Renal pelvis (tissue), 4 donors: ENCODE measurements around the gene MVB12A. TPM values are rescaled to one million over a fixed set of nuclear protein-coding genes. Genes with fewer than 3 reads are reported as not detected.
A peak's percentile ranks its signal among the peaks of the same experiment; 100 is the strongest.

ENCODE experiments used
- DNase-seq: peaks from one replicate; pipeline ENCODE4 v3.0.0-alpha.2; 2013
- polyA plus RNA-seq, 3 donors: library from polyadenylated mRNA; unstranded; fragments of 120-200 nt; gene quantifications; one replicate each; pipeline ENCODE4 v1.2.1, GENCODE V29; 2013; ENCODE audit not compliant: insufficient read length in 3 of 3

MVB12A gene
- polyA plus RNA-seq, 3 donors: 68.3 to 87.5 (median 73.0) TPM

DNA sequence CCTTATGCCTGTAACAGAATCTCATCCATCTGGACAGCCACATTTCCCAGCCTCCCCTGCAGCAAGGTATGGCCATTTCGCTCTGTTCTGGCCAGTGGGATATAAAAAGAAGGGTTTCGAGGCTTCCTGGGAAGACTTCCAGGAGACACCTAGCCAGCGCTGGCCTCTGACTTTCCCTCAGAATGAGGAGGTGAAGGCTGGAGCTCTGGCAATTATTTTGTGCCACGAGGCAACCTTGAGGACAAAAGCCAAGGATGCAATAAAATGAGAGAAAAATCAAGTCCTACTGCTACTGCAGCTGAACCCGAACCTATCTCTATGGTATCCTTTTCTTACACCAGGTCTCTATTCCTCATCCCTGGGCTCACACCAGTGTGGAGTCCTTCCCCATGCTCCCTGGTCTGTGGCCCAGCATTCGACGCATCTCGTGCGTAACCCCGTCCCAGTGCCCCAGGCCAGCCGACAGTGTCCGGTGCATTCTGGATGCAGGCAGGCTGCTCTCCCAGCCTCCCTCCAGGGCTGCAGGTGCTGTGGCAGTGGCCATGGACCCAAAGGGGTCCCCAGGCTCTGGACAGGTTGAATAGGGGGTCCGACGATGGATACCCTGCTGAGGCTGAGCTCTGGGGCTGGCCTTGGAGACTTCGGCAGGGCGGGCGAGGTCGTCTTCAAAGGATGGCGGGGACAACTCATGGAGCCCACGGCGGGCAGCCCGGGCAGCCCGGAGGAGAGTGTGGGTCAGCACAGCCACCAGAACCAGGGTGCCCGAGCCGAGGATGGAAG, 16.4 kb downstream of the MVB12A start:
- DNase-seq: no peak

DNA sequence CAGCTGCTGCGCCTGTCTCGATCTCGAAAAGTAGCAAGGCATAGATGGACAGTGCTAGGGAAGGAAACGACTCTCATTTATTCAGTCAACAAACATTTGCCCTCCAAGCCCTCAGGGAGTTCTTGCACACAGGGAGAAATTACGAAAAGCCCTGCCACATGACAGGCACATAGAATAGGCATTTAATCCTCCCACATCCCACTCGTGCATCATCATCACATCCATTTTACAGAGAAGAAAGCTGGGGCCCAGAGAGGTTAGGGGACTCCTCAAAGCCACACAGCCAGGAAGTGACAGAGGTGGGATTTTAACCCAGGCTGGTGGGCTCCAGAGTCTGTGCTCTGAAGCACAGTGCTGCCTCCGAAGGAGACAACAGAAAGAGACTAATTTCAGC, 17.0 kb downstream of the MVB12A start:
- no peak for DNase-seq

DNA sequence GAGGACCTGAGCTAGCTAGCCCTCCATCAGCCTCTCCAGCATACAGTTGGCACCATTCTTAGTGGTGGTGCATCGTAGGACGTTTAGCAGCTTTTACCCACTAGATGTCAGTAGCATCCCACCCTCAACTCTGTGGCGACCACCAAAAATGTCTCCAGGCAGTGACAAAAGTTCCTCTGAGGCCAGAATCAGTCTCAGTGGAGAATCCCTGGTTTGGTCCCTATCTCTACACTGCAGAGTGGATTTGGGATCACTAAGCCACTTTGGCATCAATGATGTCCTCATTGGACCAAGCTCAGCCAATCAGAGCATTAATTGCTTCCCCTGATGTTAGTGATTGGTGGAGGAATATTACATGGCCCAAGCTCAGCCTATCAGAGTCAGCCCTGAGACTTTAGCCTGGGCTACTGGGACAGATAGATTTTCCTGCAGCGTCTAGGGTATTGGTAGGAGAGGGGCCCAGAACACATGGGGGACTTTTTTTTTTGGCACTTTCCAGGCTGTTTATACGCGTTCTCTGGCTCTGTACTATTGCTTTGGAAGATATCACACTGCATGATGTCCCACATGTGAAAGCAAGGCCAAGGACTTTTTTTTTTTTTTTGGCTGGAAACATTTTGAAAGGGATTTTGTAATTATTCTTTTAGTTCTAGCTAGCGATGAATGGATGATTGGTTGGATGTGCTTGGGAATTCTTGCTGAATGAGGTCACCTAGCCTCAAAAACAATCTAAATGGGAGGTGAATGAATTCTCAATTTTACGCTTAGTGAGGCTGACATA, 21.6 kb downstream of the MVB12A start:
- no peak for DNase-seq

DNA sequence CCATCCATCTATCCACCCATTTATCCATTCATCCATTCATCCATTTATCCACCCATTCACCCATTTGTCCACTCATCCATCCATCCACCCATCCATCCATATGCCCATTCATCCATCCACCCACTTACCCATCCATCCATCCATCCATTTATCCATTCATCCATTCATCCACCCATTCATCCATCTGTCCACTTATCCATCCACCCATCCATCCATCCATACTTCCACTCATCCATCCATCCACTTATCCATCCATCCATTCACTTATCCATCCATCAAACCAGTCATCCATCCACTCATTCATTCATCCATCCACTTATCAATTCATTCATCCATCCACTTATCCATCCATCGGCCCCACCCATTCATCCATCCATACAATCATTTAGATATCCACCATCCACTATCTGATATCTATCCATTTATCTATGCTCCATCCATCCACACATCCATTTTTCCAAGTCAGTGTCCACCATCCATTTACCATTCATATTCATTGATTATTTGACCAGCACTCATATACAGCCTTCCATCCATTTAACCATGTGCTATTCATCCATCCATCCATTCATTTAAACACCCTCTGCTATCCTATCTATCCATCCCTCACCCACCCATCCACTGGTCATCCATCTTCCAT, 25.8 kb downstream of the MVB12A start:
- DNase-seq: no peak

DNA sequence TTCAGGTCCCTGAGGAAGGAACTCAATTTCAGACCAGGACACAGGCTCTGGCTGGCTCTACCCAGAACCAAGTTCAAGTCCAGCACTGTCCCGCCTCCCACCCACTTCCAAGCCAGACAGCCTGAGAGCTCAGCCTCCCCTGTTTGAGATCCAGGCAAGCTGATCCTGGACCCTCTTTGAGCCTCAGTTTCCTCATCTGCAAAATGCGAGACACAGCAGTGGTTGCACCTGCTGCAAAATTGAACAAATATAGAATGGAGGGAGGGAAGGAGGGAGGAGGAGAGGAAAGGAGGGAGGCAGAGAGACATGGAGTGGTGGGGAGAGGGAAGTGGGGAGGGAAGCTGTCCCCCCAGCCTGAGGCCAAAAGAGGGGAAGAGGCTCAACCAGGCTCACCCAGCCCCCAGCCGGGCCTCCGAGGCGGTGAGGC, 27.9 kb downstream of the MVB12A start:
- no peak for DNase-seq

DNA sequence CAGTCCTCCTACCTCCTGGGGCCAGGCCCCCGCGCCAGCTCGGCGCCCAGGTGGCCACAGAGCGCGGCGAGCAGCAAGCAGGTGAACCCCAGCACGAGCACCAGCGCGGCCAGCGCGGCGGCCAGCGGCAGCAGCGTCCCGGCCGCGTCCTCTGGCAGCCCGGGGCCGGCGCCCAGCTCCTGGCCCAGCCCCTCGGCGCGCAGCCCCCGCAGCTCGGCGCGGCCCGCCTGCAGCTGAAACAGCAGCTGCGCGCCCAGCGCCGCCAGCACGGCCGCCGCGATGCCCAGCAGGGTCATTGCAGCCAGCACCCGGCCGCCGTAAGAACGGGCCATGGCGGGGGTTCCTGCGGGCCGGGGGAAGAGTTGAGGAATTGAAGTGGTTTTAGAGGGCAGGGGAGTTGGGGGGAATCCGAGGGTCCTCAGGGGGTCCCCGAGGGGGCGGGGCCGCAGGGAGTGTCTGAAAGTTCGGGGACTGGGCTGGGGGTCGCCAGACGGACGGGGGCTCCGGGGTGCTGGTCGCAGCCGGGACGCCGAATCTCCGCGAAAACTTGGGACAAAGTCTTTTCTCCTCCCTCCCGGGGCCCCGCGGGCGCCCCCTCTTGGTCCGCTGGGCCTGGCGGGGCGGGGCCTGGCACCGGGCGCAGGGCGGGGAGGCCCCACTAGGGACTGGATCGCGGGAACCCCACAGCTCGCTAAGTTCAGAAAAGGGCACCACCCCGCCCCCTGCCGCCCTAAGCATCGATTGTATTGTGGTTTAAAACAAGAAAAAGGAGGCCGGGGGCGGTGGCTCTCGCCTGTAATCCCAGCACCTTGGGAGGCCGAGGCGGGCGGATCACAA, 28.5 kb downstream of the MVB12A start, which contains the start of gene TMEM221:
TSS of gene TMEM221 (minus strand) at position 538 of the 837 bp plus-strand sequence. CDS start at position 332, 206 bp downstream.
- DNase-seq: peak; percentile 55

DNA sequence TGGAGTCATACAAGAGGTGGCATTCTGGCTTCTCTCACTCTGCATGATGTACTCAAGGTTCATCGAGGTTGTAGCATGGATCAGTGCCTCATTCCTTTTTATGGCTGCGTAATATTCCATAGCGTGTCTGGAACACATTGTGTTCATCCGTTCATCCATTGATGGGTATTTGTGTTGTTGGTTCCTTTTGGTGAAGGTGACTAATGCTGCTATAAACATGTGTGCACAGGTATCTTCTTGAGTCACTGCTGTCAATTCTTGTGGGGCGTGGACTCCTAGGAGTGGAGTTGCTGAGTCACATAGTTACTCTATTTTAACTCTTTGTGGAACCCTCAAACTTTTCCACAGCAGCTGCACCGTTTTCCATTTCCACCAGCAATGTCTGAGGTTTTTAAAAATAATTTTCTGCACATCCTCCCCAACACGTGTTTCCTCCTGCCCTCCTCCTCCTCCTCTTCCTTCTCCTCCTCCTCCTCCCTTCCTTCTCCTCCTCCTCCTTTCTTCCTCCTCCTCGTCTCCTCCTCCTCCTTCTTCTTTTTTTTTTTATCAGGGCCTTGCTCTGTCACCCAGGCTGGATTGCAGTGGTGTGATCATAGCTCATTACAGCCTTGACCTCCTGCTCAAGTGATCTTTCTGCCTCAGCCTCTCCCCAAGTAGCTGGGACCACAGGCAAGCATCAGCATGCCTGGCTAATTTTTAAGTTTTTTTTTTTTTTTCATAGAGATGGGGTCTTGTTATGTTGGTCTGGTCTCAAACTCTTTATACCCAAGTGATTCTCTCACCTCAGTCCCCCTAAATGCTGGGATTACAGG, 30.6 kb downstream of the MVB12A start:
- DNase-seq: no peak

DNA sequence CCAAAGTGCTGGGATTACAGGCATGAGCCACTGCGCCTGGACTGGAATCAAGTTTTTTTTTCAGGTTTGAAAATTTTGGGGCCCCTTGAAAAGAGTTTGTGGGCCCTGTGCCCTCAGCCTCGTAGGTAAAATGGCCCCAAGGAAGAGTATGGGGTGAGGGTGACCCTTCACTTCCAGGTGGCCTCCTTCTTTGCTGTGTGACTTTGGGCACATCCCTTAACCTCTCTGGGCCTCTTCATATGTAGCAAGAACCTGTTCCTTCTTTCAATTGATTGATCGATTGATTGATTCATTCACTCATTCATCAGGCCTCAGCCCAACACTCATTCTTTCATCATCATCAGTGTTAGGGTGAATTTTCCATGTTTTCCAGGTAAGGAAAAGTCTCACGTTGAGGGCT, 32.0 kb downstream of the MVB12A start:
- DNase-seq: no peak

DNA sequence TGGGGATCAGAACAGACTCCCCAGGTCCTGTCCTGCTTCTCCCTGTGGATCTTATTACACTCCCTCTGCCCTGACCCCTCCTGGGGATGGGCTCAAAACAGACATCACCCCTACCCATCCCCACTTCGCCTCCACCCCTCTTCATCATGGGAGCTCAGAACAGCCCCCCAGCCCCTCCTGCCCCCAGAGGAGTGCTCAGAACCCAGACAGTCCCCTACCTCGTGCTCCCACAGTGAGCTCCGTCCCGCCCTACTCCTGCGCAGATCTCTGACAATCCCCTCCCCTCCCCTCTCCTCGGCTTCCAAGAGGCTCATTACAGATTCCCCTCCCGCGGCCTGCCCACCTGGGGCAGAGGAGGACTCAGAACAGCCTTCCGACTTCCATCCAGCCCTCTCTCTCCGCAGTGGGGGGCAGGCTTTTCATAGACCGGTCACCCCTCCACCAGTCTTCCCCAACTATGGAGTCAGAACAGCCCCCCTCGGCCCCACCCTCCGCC, 34.8 kb downstream of the MVB12A start:
- no peak for DNase-seq

DNA sequence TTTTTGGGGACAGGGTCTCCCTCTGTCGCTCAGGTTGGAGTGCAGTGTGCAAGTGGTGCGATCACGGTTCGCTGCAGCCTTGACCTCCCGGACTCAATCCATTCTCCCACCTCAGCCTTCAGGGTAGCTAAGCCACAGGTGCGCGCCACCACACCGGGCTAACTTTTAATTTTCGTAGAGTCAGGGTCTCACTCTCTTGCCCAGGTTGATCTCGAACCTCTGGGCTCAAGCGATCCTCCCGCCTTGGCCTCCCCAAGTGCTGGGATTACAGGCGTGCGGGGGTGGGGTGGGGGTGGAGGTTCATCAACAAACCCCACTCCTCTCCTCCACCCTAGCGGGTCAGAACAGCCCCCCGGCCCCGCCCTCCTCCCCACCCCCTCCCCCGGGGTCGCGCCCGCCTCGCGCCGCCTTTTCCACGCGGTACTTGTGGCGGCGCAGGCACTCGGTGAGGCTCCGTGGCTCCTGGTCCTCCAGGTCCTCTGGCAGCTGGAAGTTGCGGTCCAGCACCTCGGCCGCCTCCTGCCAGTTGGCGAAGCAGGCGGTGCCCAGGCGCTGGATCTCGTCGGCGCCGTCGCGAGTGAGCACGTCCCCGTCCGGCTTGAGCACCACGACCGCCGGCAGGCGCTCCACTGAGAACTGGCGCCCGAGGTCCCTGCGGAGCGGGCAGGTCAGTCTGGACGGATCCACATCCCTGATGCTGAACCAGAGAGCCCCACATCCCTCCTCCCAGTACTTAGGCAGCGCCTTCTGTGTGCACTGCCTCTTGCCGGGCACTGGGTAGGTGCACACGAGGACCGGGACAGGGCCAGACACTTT, 35.7 kb downstream of the MVB12A start:
- no peak for DNase-seq

DNA sequence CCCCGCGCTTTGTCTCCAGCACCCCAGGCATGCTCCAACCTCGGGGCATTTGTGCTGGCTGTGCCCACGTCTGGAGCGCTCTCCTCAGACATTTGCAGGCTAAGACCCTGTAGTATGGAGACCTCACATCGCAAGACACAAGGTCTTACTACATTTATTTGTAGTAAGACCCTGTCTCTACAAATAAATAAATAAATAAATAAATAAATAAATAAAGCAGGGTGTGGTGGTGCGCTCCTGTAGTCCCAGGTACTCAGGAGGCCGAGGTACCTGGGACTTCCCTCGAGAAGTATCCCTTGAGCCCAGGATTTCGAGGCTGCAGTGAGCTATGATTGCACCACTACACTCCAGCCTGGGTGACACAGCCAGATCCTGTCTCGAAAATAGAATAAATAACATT, 36.3 kb downstream of the MVB12A start:
- DNase-seq: no peak

DNA sequence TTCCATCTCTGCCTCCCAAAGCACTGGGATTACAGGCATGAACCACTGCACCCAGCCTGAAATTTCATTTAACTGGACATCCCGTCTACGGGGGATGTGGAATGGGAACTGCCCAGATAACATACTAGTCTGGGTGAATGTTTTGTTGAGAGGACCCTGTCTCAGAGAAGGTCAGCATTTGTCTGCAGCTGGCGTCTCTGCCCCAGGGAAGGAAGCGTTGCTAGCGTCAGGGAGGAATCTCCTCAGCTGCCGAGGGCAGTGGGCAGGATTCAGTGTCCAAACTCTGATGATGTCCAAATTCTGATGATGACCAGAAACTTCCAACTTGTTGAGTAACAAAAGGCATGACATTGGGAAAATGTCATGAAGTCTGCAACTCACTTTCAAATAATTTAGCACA, 37.8 kb downstream of the MVB12A start:
- no peak for DNase-seq

DNA sequence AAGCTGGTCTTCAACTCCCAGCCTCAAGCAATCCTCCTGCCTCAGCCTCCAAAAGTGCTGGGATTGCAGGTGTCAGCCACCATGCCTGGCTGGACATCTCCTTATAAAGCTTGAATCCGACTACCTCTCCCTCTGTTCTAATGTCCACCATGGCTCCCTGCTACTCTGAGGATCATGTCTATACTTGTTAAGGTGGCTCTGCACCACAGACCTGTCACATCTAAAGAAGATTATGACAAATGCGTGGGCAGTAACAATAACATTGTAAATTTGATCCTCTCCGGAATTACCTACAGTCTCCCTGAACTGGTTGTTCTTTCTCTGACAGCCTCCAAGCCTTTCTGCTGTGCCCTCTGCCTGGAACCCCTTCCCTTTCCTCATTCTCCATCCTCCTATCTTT, 39.1 kb downstream of the MVB12A start:
- DNase-seq: no peak

DNA sequence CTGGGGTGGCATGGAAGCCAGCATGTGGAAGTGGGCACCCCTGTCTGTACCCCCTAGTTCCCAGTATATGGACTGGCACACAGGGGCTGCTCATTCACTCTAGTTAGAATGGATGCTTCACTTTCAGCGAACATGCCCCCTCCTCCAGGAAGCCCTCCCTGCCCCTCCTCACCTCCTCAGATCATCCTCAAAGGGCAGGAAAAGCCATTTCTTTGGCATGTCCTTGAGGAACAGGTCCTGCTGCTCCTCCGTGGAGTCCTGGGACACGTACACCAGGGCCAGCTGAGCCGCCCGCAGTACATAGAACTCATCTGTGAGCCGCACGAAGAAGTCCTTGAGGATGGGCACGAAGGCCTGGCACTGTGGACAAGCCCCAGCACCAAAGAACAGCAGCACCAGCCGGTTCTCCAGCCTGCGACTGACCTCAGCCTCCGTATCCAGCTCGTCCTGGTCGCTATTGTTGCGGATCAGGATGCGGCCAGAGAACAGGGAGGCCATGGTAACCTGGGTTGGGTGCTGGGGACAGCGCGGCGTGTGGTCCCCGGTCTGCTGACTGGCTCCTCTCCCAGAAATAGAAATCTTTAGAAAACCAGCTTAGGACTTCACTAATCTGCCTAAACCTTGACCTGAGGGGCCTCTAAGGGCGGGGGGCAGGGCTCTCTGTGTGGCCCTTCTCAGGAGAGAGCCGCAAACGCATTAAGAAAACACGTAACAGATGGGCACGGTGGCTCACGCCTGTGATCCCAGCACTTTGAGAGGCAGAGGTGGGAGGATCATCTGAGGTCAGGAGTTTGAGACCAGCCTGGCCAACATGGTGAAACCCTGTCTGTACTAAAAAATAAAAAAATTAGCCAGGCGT, 40.8 kb downstream of the MVB12A start, which contains the start of gene NXNL1:
TSS of gene NXNL1 (minus strand) at position 555 of the 859 bp plus-strand sequence. CDS start at position 498, 57 bp downstream.
- no peak for DNase-seq

DNA sequence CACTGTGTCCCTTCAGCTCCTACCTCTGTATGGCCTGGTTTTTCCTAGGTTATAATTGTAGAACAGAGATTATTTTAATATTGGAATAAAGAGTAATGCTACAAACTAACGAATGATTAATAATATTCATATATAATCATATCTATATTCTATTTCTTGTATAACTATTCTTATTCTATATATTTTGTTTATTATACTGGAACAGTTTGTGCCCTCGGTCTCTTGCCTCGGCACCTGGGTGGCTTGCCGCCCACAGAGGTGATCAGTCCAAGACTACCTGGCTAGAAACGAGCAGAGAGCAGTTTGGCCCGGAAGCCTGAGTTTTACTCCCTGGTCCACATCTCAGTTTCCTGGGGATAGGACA, 46.6 kb downstream of the MVB12A start:
- no peak for DNase-seq

DNA sequence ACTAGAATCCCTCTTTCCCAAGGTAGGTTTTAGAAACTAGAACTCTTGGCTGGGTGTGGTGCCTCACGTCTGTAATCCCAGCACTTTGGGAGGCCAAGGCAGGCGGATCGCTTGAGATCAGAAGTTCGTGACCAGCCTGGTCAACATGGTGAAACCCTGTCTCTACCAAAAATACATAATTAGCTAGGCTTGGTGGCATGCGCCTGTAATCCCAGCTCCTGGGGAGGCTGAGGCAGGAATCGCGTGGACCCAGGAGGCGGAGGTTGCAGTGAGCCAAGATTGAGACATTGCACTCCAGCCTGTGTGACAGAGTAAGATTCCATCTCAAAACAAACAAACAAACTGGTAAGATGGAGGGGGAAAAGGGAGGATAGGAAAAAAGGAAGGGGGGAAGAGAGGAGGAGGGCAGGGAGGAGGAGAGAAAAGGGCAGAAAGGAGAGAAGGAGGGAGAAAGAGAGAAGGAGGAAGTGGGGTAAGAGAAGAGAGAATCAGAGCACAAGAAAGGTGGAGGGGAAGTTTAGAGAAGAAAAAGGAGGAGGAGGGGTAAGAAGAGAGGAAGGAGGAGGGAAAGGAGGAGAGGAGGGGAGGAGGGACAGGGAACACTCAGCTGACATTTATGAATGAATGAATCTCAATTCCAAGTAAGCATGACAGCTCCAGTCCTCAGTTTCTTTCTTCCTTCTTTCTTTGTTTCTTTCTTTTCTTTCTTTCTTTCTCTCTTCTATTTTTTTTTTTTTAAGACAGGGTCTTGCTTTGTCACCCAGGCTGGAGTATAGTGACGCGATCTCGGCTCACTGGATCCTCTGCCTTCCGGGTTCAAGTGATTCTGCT, 47.8 kb downstream of the MVB12A start:
- no peak for DNase-seq

DNA sequence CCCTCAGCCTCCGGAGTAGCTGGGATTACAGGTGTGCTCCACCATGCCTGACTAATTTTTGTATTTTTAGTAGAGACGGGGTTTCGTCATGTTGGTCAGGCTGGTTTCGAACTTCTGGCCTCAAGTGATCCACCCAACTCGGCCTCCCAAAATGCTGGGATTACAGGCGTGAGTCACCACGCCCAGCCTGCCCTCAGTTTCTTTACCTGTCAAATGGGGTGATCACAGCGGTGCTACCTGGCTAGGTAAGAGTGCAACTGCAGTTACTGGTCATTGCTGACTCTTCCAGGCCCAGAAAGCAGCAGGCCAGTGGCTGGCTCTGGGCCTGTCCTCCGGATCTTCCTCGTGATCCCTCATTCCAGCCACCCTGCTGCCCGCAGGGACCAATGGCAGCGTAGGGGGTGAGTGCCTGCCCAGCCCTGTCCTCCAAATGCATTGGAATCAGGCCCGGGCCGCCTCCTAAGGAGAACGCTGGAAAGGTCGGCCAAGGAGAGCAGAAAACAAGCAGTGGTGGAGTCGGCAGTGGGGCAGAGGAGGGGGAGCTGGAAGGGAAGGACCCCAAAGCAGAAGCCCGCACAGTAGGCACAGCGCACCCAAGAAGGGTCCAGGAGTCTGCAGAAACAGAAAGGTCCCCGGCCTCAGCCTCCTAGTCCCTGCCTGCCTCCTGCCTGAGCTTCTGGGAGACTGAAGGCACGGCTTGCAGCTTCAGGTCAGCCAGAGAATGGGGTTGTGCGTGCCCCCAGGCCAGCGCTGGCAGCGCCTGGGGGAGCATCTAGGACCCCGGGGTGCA, 48.6 kb downstream of the MVB12A start:
- no peak for DNase-seq
